OCI-LY3 (cell line): ENCODE measurements around the gene NMT1.

Experiments used
- CTCF ChIP-seq: fragments of 200-600, 300-600 bp; sonication (generic); IDR thresholded peaks from 2 replicates; pipeline ENCODE4 v1.5.1; 2014; ENCODE audit warnings: antibody characterized with exemption, low read length, low read depth
- EZH2phosphoT487 ChIP-seq: fragments of 200-600 bp; shearing (Covaris generic); IDR thresholded peaks from 2 replicates; pipeline ENCODE4 v1.6.1; 2018; ENCODE audit warnings: antibody characterized with exemption, mixed run types, low read depth

GRCh38 chr17:45106582-45106981 is 45.5 kb downstream of the NMT1 start:
- no peak for TF ChIP-seq CTCF
- no peak for TF ChIP-seq EZH2phosphoT487
